GM18511 (cell line): ENCODE measurements around the gene BTG4.

ENCODE experiments used
- ATAC-seq: cut with Tn5 transposase; IDR thresholded peaks from one replicate; pipeline ENCODE4 v1.9.1; 2021; ENCODE audit warnings: mild to moderate bottlenecking, moderate library complexity; ENCODE audit not compliant: unreplicated experiment

BTG4 gene

DNA sequence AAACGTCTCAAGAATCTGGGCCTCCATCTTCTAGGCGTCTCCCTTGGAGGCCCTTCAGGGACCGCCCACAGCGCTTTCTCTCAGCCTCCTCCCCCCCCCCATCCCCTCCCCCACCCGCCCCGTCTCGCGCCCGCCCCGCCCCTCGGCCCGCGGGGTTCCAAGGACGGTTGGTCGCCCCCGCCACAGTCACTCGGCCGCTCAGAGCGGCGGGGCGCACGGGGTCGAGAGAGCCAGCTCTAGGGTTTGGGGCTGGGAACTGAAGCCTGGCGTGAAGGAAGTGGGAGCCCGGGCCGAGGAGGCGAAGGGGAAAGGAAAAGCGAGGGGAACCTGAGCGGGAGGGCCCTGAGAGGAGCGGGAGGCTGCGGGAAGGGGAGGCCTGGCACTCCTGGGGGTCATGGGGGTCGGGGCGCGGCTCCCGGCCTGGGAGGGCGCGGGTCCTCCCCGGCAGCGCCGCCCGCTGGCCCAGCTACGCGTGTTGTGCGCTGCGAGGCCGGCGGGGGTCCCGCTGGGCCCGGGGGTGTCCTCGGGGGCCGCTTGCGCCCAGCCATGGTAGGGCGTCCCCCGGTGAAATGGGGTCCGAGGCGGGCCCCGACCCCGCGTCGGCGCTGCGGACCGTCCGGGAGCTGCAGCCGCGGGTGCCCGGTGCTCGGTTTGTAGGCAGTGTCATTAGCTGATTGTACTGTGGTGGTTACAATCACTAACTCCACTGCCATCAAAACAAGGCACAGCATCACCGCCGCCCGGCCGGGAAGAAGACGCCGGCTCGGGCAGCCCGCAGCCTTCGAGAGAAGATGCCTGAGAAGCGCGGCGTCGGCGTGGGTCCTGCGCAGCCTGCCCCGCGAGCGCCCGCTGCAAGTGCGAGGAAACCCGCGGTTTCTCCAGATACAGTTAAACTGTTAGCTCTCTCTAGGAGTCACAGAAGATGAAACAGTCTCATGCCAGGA lies at the start of gene BTG4:
Gene BTG4 (minus strand): TSS at position 91 of the 944 bp plus-strand sequence. CDS start 13,610 bp downstream, outside the sequence.
- no peak for ATAC-seq

DNA sequence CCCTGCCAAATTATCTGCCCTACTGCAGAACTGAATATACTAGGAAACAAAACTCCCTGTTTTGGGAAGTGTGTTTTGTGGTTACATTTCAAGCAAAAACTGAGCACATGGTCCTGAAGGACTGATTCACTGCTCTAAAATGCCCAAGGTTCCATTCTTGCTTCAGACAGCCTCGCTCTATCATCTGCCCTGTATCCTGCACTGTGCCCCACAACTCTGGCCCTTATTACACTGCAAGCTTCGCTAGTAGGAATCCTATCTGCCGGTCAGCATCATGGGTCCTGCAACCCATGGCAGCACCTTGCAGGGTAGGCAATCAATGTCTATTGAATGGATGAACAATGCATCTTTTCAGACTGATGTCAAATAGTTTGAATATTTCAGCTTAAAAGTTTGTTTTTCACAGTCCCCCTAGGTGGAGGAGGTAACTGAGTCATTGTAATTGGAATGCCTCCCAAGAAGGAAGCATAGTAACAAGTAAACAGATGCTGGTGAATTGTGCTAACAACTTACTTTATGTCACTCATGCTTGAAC lies 49.7 kb upstream of the BTG4 start:
- no peak for ATAC-seq

DNA sequence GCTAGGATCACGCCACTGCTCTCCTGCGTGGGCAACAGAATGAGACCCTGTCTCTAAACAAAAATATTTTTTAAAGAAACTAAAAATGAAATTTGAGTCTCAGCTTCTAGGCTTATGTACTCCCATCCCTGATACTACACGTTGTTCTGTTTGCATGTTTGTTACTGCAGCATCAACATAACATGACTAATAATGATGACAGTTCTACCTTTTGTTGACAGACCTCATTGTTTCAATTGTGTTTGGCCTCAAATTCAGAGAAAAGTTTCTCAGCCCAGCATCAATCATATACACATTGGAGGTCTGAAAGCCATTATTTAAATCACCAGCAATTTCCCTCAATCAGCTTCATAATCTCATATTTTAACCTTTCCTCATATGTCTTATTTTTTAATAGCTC lies 49.1 kb upstream of the BTG4 start:
- no peak for ATAC-seq

DNA sequence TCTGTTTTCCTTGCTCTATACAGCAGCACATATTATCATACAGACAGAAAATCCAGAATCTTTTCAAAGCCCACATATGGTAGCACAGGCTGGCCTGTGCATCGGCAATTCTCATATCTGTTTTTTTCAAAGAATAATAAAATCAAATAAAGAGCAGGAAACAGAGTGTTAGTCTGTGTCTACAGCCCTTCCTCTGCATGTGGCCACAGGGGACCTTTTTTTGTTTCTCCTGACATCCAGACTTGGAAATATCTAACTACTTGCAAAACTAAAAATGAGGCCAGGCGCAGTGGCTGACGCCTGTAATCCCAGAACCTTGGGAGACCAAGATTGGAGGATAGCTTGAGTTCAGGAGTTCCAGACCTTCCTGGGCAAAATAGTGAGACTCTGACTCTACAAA lies 48.6 kb upstream of the BTG4 start:
- ATAC-seq = no peak

DNA sequence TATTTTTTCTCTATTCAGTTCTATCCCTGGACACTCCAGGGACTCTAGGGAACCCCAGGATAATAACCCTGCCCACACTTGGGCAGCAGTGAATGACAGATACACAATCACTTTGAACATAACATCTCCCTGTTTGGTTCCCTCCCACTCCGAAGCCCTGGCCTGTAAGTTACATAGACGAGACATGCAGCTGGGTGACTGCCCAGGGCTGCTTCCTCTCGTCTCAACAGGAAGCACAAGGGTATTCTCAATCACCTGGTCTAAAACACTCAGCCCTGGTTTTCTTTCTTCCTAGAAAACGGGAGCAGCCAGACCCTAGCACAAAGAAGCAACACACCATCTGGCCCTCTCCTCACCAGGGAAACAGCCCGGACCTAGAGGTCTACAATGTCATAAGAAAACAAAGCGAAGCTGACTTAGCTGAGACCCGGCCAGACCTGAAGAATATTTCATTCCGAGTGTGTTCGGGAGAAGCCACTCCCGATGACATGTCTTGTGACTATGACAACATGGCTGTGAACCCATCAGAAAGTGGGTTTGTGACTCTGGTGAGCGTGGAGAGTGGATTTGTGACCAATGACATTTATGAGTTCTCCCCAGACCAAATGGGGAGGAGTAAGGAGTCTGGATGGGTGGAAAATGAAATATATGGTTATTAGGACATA lies 47.7 kb upstream of the BTG4 start:
- no peak for ATAC-seq

DNA sequence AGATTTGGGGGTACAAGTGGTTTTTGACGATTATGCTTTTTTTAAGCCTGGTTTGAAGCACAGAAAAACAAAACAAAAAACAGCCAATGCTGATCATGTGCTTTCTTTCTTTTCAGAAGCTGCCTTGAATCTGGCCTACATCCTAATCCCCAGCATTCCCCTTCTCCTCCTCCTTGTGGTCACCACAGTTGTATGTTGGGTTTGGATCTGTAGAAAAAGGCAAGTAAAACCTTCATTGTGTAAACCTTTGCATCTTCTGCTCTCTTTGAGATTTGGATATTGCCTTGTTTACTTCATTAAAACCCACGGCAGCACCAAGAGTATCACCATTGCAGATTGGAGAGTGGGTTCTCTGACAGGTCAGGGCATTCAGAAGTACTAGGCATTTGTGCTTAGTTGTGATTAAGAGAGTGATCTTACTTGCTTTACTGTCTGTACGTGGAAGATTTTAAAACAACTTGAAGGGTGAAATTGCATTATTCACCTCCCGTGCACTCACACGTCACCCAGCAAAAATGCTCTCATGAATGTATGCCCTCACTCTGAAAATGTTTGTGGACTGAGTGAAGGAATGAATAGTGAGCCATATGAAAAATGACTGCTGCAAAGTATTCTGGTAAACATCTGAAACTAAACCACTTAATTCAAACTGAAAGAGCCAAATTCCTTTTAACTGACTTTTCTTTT lies 45.4 kb upstream of the BTG4 start:
- no peak for ATAC-seq

DNA sequence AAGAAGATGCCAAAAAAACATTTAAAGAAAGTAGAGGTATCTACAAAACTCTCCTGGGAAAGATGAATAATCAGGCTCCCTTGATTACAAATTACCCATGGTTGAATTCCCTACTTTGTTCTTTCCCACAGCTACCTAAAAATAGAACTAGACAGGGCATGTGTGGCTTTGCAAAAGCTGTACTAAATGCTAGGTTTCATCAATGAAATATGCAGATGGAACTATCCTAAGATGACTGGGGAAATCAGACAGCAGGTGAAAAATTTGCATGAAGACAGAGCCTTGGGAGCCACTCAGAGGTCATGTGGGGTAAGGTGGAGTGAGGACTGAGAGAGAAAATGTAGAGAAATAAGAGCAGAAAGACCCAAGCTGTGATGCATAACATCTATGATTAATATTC lies 43.1 kb upstream of the BTG4 start:
- ATAC-seq = no peak

DNA sequence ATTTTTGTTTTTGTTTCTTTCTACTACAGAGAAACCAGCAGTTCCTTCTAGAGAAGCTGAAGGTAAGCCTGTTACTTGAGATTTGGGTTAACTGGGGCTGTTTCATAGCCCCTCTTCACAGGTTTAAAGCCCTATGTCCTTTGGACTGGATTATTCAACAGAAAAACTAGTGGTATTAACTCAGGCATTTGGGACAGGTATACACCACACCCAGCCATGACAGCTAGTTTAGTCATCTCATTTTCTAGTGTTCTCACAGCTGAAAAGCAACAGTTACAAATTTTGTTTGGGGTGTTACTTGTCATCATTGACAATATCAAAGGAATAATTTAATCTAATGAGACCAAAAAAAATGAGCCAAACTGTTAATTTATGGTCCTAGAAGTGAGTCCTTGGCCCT lies 42.3 kb upstream of the BTG4 start:
- ATAC-seq = no peak

DNA sequence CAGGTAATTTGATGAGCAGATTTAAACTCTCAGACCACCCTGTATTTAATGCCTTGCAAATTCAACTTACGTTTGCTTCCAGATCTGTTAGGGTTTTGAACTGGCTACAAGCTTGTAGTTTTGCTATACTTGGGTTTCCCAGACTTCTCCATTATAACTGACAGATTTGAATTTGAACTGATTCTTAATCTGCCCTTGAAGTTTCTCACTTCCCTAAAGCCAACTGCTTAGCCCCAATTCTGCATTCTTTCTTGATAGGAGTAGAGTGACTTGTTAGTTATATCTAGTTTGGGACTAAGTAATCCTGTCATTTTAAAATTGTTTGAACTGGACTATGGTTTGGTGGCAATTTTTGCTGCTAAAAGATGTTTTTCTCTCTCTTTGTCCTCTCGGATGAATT lies 38.1 kb upstream of the BTG4 start:
- no peak for ATAC-seq

DNA sequence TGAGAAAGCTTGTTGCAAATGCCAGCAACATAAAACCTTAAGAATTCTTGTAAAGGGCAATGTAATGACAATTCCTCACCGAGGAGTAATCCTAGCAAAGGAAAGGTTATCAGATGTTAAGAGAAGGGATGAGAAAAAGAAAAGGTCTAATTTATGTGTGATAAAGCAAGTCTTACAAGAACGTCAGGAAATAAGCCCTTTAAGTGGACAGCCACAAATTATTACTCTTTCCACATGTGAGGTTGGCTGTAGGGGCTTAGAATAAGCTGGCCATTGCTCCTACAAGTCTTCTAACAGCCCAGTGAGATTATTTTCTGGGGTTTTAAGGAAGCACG lies 37.6 kb upstream of the BTG4 start:
- ATAC-seq = no peak

DNA sequence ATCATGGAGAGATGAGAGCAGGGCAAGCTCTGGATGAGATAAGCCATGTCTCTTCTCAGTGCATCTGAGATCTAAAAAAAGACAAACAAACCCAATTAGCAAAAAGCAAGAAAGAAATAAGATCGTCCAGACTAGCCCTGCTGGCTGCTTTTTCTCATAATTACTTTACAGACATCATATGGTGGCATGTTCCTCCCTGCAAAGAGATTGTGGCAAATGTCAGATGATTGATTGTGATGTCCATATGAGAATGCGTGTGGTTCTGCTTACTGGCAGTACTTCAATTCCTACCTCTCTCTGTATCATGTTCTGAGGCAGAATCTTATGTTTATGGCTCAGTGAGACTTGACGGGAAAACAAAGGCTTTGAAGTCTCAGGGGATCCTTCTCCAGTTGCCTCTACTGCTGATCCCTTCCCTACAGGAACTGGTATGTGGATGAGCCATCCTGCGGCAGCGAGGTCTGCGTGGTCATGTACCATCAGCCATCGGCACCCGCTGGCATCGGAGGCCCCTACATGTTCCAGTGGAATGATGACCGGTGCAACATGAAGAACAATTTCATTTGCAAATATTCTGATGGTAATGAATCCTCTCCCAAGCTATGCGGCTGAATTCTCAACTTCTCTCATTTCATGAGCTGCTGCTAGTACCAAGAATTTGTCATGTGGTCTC lies 37.1 kb upstream of the BTG4 start:
- ATAC-seq = no peak

DNA sequence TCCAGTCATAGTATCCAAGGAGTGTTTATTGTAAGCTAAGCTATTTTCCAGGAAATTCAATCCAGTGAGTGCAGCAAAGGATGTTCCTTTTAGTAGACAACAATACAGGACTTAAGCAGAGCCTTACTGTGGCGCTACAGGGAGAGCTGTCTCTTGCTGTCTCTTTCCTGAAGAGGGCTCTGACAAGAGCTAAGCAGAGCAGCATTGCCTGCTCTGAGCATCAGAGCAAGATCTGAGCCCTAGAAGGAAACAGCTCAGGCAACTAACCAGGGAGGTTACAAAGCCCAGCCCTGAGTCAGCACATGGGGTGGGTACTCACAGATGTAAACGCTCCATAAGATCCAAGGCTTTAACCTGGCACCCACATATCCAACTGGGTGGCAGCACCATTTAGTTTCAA lies 36.3 kb upstream of the BTG4 start:
- ATAC-seq = no peak

DNA sequence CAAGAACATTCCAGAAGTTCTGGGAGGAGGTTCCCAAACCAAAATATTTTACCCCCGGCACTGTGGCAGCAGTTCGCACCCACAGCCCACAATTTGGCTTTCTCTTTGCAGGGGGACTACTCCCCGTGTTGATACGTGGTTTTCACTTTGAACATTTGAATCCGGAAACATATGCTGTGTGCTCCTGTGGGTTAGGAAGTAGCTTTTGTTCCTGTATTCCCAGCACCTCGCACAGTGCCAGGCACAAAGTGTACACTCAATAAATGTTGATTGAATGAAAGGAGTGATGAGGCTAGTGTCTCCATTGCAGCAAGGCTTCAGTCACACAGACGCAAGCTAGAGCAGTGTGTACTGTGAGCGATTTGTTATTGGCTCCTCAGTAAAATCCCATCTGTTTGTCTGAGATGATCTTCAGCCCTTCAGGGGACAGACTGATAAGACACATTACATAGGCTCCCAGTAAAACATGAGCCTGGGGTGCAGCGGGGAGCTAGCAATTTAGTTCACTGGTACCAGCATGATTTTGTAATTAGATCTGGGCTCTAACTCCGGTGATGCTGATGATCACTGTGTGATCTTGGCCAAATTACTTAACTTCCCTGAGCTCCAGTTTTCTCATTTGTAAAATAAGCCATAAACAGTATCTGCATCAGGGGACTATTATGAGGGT lies 30.6 kb upstream of the BTG4 start:
- ATAC-seq = no peak

DNA sequence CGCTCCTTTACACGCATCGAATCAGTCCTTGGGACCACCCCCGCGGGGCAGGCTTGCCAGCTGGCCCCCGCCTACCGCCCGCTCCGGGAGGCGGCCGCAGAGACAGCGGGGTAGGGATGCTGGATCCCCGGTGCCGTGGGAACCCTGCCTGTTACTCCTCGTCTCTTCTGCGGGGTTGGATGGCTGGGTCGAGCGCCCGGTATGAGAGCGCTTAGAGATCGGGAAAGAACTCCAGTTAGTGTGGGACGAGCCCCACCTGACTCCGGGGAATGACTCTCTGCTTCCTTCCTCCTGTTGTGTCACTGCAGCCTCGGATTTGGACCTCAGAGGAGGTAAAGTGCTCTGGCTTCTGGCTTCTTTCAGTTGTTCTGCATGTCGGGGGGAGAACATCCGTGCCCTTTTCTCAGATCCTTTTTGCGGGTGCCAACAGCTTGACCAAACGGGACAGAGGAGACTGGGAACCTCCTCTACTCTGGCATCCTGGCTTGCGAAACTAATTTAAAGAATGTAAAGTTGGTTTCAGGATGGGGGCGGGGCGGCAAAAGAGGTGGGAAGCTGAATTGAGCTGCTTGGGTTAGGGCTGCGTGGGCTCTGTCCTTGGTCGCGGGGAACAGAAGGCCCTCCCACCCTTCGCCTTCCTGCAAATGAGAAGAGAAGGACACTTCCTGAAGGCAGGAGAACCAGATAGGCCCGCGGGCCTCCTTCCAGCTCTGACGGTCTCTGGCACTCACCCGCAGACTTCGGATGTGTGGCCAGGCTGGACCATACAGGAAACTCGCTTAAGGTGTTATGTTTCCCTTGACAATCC lies 29.3 kb upstream of the BTG4 start:
- no peak for ATAC-seq

DNA sequence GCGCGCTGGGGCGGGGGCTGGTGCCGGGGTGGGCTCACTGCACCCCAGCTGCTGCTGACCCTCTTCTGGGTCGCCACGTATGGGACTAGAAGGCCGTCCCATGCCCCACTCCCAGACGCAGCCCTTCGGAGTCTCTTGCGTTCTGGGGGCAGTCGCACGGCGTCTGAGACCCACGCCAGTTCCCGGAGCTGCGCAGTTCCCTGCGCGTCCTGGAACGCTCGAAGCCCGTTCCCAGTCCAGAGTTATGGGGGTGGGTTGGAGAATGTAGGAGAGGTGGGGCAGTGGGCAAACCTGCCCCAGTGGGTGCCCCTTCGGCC lies 28.7 kb upstream of the BTG4 start:
- ATAC-seq = no peak

DNA sequence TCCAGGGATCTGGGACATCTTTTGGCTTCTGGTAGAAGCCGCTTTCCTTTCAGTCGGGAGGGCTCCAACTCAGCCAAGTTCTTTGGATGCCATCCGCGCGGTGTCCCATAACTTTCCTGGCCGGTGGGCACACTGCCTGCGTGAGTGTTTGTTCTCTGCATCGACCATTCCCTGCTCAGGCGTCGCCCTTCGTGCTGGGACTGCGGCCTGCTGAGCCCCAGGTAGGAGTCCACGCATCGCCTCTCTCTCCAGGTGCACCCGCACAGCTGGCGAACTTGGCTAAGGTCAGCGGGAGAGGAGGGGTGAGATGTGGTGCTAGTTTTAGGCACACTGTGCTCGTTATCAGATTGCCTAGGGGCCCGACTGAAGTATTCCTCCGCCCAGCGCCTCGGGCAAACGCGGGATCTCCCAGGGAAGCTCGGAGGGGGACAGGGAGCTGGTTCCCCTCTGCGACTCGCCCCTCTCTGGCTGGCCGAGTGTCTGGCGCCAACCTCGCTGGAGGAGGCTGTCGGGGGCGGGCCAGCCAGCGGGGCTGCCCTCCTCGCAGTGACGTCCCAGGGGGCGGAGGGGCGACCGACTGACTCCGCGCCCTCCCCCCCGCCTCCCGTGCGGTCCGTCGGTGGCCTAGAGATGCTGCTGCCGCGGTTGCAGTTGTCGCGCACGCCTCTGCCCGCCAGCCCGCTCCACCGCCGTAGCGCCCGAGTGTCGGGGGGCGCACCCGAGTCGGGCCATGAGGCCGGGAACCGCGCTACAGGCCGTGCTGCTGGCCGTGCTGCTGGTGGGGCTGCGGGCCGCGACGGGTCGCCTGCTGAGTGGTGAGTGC lies 28.1 kb upstream of the BTG4 start, which contains the start of gene LAYN:
Gene LAYN (plus strand): TSS at position 607 of the 823 bp plus-strand sequence. CDS start 124 bp downstream, at position 731.
- ATAC-seq = no peak

DNA sequence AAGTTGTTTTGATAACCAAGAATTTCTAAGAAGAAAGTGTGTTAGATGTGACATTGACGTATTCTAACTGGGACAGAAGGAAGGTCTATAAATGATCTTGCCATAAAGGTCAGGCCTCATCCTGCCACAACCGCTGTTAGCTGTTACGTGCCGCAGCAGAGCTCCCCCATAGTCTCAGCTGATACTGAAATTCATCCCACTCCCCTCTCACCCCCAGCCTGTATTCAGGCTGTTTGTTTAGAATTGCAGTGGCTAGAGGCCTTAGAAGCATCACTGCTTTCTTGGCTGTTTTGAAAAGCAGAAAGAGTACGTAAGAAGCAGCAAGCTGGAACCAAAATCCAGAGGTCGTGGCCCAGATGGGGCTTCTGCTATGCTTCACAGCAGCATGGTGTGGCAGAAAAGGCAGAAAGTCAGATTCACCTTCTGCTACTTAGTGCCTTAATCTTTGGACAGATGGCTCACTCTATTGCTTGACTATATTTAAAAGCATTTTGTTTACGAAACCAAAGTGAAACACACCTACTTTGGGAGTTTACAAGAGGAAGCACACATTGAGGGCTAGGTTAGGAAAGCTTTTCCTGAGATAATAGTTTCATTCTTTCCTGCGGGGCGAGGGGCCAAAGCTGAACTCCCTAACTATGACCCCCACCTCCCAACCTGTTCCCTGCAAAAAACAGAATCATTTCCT lies 27.4 kb upstream of the BTG4 start:
- ATAC-seq = no peak

DNA sequence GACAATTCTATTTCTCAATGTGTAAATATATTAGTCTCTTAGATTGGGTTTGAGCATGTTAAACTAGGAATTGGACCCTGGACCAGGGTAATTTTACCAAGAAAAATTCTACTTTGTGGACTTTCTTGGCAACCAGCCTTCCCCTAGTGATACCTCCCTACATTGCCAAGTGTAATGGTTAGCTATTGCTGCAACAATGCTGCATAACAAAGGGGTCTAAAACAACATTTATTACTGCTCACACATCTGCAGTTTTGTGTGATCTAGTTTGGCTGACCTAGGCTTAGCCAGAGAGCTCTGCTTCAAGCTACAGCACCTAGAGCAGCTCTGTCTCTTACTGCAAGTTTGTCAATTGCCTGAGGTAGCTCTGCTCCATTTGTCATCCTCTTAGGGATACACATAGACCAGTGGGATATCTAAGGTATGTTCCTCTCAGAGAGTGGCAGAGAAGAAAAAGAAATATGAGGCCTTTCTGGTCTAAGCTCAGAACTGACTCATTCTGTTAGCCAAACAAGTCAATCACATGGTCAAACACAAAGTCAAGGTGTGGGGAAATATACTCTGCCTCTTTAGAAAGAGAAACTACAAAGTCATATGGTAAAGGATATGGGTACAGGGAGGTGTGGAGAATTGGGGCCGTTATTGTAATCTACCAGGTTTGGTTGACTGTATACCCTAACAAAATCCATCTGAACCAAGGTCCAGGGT lies 26.4 kb upstream of the BTG4 start:
- peak; percentile 52 for ATAC-seq
